A549 (cell line): ENCODE measurements around the gene TXNL1. TPM values are rescaled to one million over a fixed set of nuclear protein-coding genes. Genes with fewer than 3 reads are reported as not detected.

Experiments used
- ATAC-seq, 2 experiments: fragments of 200-7000 bp in 1 of 2; fragments of >200 bp in 1 of 2; cut with Nextera tagmentation in 1 of 2; cut with Tn5 transposase in 1 of 2; 3 replicates each; pipeline versions ENCODE4 v1.8.0 to v1.9.1; 2018 to 2020; ENCODE audit warnings: mild to moderate bottlenecking in 1 of 2, moderate library complexity in 1 of 2
- CTCF ChIA-PET: fragments of 300-600 bp; sonication (Branson Sonifier 250); formaldehyde crosslinking; extraction: SDS; loops from one replicate; lab custom pipeline; 2021; ENCODE audit warnings: antibody characterized with exemption, inconsistent platforms; lab: Yijun Ruan, JAX
- POLR2A ChIA-PET: fragments of 350-600 bp; formaldehyde crosslinking; extraction: SDS; loops from one replicate; lab custom pipeline; 2021; ENCODE audit warnings: antibody characterized with exemption, inconsistent platforms; lab: Yijun Ruan, JAX
- DNase-seq, 2 experiments: peaks; one replicate each; pipeline versions ENCODE4 v3.0.0 to v3.0.0-alpha.2; 2011 to 2016; ENCODE audit warnings: low read depth in 1 of 2, low spot score in 1 of 2
- FAIRE-seq: peaks from 2 replicates; lab custom pipeline; 2011; peaks lifted over from hg19 to GRCh38; lab: Jason Lieb, UNC
- H3K27ac ChIP-seq, 2 experiments: fragments of >200 bp; sonication (Bioruptor Twin); formaldehyde crosslinking; 3 replicates each; pipeline ENCODE4 v1.5.1; 2016 to 2017
- H3K4me1 ChIP-seq: fragments of >200 bp; sonication (Bioruptor Twin); formaldehyde crosslinking; 3 replicates; pipeline ENCODE4 v1.6.1; 2016
- H3K4me2 ChIP-seq: fragments of >200 bp; sonication (Bioruptor Twin); formaldehyde crosslinking; 3 replicates; pipeline ENCODE4 v1.6.1; 2016
- H3K4me3 ChIP-seq: fragments of >200 bp; sonication (Bioruptor Twin); formaldehyde crosslinking; 3 replicates; pipeline ENCODE4 v1.5.1; 2016
- H3K9me3 ChIP-seq: fragments of >200 bp; sonication (Bioruptor Twin); formaldehyde crosslinking; 3 replicates; pipeline ENCODE4 v1.6.1; 2016
- CHD2 ChIP-seq: fragments of 150-350 bp; IDR thresholded peaks from 2 replicates; pipeline ENCODE4 v1.6.1; 2014; ENCODE audit warnings: low read length; ENCODE audit not compliant: partially characterized antibody
- EHF ChIP-seq: fragments of 250-450 bp; sonication (Bioruptor Pico); IDR thresholded peaks from 2 replicates; pipeline ENCODE4 v1.5.0; 2020; ENCODE audit warnings: mild to moderate bottlenecking
- FOSB ChIP-seq: fragments of 250-450 bp; sonication (Bioruptor Pico); IDR thresholded peaks from 2 replicates; pipeline ENCODE4 v1.5.0; 2020; ENCODE audit warnings: mild to moderate bottlenecking, moderate library complexity
- FOSL2 ChIP-seq, 2 experiments: fragments of 450-650 bp in 1 of 2; fragments of >200 bp in 1 of 2; sonication (Bioruptor Twin) in 1 of 2; formaldehyde crosslinking; IDR thresholded peaks; 2 replicates each; pipeline versions ENCODE4 v1.5.0 to v1.6.1; 2016 to 2020; ENCODE audit warnings: mild to moderate bottlenecking in 1 of 2, moderate library complexity in 1 of 2
- HDAC2 ChIP-seq: fragments of 200-600 bp; sonication (generic); IDR thresholded peaks from 2 replicates; pipeline ENCODE4 v1.6.1; 2016
- HOXA7 ChIP-seq: fragments of 250-450 bp; sonication (Bioruptor Pico); IDR thresholded peaks from 2 replicates; pipeline ENCODE4 v1.5.0; 2020; ENCODE audit warnings: mild to moderate bottlenecking, moderate library complexity
- JUN ChIP-seq, 2 experiments: fragments of >200 bp; sonication (Bioruptor Twin); formaldehyde crosslinking; IDR thresholded peaks; 2 replicates in 1 of 2; 3 replicates in 1 of 2; pipeline ENCODE4 v1.6.1; 2016 to 2017
- KDM1A ChIP-seq: fragments of 200-600 bp; sonication (generic); IDR thresholded peaks from 2 replicates; pipeline ENCODE4 v1.6.1; 2016; ENCODE audit warnings: low read depth, mild to moderate bottlenecking
- MYC ChIP-seq: IDR thresholded peaks from 2 replicates; pipeline ENCODE4 v1.6.1; 2012; ENCODE audit warnings: mild to moderate bottlenecking, inconsistent platforms, low read length, improper control_type of control experiment, borderline replicate concordance
- NFE2L2 ChIP-seq: fragments of 150-350 bp; conservative IDR thresholded peaks from 2 replicates; pipeline ENCODE4 v1.6.1; 2014; ENCODE audit warnings: low read length
- PHF8 ChIP-seq: fragments of 200-600 bp; sonication (generic); IDR thresholded peaks from 2 replicates; pipeline ENCODE4 v1.6.1; 2016; ENCODE audit warnings: low read depth, mild to moderate bottlenecking, antibody characterized with exemption, moderate library complexity, borderline replicate concordance
- RARB ChIP-seq: fragments of 250-450 bp; sonication (Bioruptor Pico); IDR thresholded peaks from 2 replicates; pipeline ENCODE4 v1.8.0; 2021; ENCODE audit warnings: mild to moderate bottlenecking, moderate library complexity
- RCOR1 ChIP-seq: fragments of 150-350 bp; IDR thresholded peaks from 2 replicates; pipeline ENCODE4 v1.6.1; 2014; ENCODE audit warnings: antibody characterized with exemption, low read length, low read depth
- RFX5 ChIP-seq: fragments of 450-650 bp; IDR thresholded peaks from 2 replicates; pipeline ENCODE4 v1.7.1; 2014; ENCODE audit warnings: antibody characterized with exemption, mild to moderate bottlenecking, moderate library complexity
- ZC3H11A ChIP-seq: fragments of 450-650 bp; IDR thresholded peaks from 2 replicates; pipeline ENCODE4 v1.6.1; 2014; ENCODE audit warnings: antibody characterized with exemption, mild to moderate bottlenecking
- WGBS: methylation state at CpG from one replicate; pipeline ENCODE4 v1.1.6; 2017; ENCODE audit errors: missing lambda C conversion rate; 5-methylcytosine and 5-hydroxymethylcytosine counted together
- polyA plus RNA-seq, 4 experiments: library from polyadenylated mRNA; depleted of rRNA in 3 of 4; stranded (reverse); fragments of >200 nt; fragmentation: RNase III in 1 of 4; extraction: RNeasy Plus Mini Kit Qiagen cat#74134 plus additional on column Dnase treatment in 1 of 4; gene quantifications; 2 replicates in 3 of 4; 3 replicates in 1 of 4; pipeline ENCODE4 v1.2.3, GENCODE V29; 2011 to 2017
- TF ChIP-seq, protein P1 (sequence below): fragments of >200 bp; sonication (Bioruptor Twin); formaldehyde crosslinking; IDR thresholded peaks from 3 replicates; pipeline ENCODE4 v1.6.1; 2016
- TF ChIP-seq, protein P2 (sequence below): IDR thresholded peaks from 2 replicates; pipeline ENCODE4 v1.6.1; 2012
- TF ChIP-seq, protein P3 (sequence below): fragments of 200-600 bp; sonication (generic); IDR thresholded peaks from 2 replicates; pipeline ENCODE4 v1.6.1; 2016; ENCODE audit warnings: antibody characterized with exemption, mild to moderate bottlenecking, moderate library complexity
- TF ChIP-seq, protein P4 (sequence below): fragments of >200 bp; sonication (Bioruptor Twin); formaldehyde crosslinking; IDR thresholded peaks from 2 replicates; pipeline ENCODE4 v1.6.1; 2016
- TF ChIP-seq, protein P5 (sequence below): fragments of 150-350 bp; IDR thresholded peaks from 2 replicates; pipeline ENCODE4 v1.6.1; 2014; ENCODE audit warnings: low read depth, mild to moderate bottlenecking, low read length
- TF ChIP-seq, protein P6 (sequence below): IDR thresholded peaks from 2 replicates; pipeline ENCODE4 v1.6.1; 2012
- TF ChIP-seq, protein P7 (sequence below): IDR thresholded peaks from 2 replicates; pipeline ENCODE4 v1.6.1; 2012; ENCODE audit warnings: low read depth, borderline replicate concordance
- TF ChIP-seq, protein P8 (sequence below): fragments of >200 bp; sonication (Bioruptor Twin); formaldehyde crosslinking; IDR thresholded peaks from 3 replicates; pipeline ENCODE4 v1.5.1; 2016

TXNL1 gene
- polyA plus RNA-seq, 2 of the 4 experiments (the other 2 are of a cell fraction): 59.5 to 104 TPM

DNA sequence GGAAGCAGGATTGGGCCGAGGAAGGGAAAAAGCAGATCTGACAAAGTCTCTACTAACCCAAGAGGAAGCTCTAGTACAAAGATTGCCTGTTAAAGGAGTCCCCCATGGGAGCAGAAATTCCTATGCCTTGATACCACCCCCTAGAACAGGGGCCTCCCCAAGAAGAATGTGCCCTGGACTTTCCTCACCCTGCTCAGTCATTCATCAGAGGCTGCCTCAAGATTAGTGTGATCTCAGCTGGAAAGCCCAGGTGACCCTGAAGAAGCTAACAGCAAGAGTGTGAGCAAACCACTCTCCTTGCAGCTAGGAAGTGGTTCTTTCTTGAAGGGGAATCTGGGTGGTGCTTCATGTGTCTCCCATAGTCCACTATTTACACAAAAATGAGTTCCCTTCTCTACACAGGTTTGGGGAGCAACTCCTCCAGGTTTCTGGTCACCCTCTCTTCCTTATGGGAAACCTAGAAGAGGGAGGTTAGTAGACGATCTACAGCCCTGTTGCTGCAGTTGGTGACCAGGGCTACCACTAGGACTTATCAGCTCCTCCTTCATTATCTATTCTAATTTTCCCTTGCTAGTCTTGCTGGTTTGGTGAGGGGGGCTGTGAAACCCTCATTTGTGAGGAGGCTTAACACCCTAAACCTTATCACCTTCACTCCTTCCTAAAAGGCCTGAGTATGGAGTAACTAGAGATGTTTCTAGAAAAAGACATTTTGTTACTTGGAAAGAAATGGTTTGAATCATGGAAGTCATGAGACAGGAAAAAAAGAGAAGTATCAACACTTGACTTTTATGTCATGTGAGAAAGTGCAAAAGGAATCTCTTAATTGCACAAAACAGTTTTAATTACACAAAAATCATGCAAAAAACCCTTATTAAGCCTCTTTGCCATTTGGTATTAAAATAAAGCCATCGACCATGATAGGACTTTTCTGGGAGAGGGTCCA lies 9.8 kb upstream of the TXNL1 start:
- FAIRE-seq (no peak), ATAC-seq (no peak), DNase-seq (no peak)
- Histone ChIP-seq H3K9me3 (no peaks in the 10 kb centered on the region), H3K4me1 (peaks cover 3% of the 10 kb centered on the region; the same call in 1 of the 3 replicates), H3K4me3 (no peak overlapping the region), H3K4me2 (no peak overlapping the region), H3K27ac (no peak overlapping the region)
- TF ChIP-seq HOXA7 (CRISPR knock-in tag) (no peak), MYC (no peak), ZC3H11A (no peak), EHF (CRISPR knock-in tag) (no peak), RARB (CRISPR knock-in tag) (no peak), HDAC2 (no peak), CHD2 (no peak), FOSL2 (IDR thresholded peaks at IDR 0.05) (no peak), FOSL2 (CRISPR knock-in tag; IDR thresholded peaks at IDR 0.05) (no peak), RCOR1 (no peak), PHF8 (no peak), KDM1A (no peak)
- TF ChIP-seq, protein P1, sequence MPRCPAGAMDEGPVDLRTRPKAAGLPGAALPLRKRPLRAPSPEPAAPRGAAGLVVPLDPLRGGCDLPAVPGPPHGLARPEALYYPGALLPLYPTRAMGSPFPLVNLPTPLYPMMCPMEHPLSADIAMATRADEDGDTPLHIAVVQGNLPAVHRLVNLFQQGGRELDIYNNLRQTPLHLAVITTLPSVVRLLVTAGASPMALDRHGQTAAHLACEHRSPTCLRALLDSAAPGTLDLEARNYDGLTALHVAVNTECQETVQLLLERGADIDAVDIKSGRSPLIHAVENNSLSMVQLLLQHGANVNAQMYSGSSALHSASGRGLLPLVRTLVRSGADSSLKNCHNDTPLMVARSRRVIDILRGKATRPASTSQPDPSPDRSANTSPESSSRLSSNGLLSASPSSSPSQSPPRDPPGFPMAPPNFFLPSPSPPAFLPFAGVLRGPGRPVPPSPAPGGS: no peak
- TF ChIP-seq, protein P2, sequence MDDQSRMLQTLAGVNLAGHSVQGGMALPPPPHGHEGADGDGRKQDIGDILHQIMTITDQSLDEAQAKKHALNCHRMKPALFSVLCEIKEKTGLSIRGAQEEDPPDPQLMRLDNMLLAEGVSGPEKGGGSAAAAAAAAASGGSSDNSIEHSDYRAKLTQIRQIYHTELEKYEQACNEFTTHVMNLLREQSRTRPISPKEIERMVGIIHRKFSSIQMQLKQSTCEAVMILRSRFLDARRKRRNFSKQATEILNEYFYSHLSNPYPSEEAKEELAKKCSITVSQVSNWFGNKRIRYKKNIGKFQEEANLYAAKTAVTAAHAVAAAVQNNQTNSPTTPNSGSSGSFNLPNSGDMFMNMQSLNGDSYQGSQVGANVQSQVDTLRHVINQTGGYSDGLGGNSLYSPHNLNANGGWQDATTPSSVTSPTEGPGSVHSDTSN: no peak
- TF ChIP-seq, protein P3, sequence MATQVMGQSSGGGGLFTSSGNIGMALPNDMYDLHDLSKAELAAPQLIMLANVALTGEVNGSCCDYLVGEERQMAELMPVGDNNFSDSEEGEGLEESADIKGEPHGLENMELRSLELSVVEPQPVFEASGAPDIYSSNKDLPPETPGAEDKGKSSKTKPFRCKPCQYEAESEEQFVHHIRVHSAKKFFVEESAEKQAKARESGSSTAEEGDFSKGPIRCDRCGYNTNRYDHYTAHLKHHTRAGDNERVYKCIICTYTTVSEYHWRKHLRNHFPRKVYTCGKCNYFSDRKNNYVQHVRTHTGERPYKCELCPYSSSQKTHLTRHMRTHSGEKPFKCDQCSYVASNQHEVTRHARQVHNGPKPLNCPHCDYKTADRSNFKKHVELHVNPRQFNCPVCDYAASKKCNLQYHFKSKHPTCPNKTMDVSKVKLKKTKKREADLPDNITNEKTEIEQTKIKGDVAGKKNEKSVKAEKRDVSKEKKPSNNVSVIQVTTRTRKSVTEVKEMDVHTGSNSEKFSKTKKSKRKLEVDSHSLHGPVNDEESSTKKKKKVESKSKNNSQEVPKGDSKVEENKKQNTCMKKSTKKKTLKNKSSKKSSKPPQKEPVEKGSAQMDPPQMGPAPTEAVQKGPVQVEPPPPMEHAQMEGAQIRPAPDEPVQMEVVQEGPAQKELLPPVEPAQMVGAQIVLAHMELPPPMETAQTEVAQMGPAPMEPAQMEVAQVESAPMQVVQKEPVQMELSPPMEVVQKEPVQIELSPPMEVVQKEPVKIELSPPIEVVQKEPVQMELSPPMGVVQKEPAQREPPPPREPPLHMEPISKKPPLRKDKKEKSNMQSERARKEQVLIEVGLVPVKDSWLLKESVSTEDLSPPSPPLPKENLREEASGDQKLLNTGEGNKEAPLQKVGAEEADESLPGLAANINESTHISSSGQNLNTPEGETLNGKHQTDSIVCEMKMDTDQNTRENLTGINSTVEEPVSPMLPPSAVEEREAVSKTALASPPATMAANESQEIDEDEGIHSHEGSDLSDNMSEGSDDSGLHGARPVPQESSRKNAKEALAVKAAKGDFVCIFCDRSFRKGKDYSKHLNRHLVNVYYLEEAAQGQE: no peak
- TF ChIP-seq, protein P4, sequence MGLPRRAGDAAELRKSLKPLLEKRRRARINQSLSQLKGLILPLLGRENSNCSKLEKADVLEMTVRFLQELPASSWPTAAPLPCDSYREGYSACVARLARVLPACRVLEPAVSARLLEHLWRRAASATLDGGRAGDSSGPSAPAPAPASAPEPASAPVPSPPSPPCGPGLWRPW: no peak
- POLR2A ChIA-PET: no interaction called here
- WGBS: 45% methylated on average over 3 of the region's 3 CpGs
- CTCF ChIA-PET: interaction anchor here (0.6 to 1.1 kb wide), 2 partner anchors 9 to 1413 kb away, joined by 3 read pairs; no protein-coding TSS in a partner anchor

DNA sequence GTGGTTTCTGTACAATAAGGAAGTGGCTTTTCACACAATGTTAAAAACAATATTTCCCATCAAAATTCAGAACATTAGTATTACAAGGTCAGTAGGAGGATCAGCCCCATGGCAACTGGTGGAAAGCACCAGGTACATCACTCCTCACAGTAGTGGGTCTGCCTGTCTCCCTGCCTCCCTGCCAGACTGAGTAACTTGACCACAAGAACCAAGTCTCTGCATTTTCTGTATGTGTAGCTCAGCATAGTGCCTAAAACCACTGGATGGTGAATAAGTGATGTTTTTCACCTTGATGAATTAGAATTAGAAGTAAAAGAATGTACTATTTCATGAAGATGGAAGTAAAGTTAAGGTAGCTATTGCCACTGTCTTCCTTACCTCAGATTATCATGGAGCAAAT lies 8.7 kb upstream of the TXNL1 start:
- CTCF ChIA-PET: no interaction called here
- no peak overlapping the region for H3K4me2 ChIP-seq
- H3K4me3 ChIP-seq: no peak overlapping the region
- no peak overlapping the region for H3K27ac ChIP-seq
- ATAC-seq: no peak
- POLR2A ChIA-PET: no interaction called here
- H3K4me1 ChIP-seq: peaks cover 3% of the 10 kb centered on the region; the same call in 1 of the 3 replicates
- FAIRE-seq: no peak
- no peaks in the 10 kb centered on the region for H3K9me3 ChIP-seq
- no peak for DNase-seq
- TF ChIP-seq, protein P2: no peak
- TF ChIP-seq NFE2L2 (no peak), HDAC2 (no peak), FOSB (CRISPR knock-in tag) (no peak), RFX5 (no peak), JUN (IDR thresholded peaks at IDR 0.05) (no peak)
- TF ChIP-seq, protein P5, sequence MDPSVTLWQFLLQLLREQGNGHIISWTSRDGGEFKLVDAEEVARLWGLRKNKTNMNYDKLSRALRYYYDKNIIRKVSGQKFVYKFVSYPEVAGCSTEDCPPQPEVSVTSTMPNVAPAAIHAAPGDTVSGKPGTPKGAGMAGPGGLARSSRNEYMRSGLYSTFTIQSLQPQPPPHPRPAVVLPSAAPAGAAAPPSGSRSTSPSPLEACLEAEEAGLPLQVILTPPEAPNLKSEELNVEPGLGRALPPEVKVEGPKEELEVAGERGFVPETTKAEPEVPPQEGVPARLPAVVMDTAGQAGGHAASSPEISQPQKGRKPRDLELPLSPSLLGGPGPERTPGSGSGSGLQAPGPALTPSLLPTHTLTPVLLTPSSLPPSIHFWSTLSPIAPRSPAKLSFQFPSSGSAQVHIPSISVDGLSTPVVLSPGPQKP: no peak
- TF ChIP-seq, protein P6, sequence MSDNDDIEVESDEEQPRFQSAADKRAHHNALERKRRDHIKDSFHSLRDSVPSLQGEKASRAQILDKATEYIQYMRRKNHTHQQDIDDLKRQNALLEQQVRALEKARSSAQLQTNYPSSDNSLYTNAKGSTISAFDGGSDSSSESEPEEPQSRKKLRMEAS: no peak
- TF ChIP-seq, protein P7, sequence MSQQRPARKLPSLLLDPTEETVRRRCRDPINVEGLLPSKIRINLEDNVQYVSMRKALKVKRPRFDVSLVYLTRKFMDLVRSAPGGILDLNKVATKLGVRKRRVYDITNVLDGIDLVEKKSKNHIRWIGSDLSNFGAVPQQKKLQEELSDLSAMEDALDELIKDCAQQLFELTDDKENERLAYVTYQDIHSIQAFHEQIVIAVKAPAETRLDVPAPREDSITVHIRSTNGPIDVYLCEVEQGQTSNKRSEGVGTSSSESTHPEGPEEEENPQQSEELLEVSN: no peak
- TF ChIP-seq, protein P8, sequence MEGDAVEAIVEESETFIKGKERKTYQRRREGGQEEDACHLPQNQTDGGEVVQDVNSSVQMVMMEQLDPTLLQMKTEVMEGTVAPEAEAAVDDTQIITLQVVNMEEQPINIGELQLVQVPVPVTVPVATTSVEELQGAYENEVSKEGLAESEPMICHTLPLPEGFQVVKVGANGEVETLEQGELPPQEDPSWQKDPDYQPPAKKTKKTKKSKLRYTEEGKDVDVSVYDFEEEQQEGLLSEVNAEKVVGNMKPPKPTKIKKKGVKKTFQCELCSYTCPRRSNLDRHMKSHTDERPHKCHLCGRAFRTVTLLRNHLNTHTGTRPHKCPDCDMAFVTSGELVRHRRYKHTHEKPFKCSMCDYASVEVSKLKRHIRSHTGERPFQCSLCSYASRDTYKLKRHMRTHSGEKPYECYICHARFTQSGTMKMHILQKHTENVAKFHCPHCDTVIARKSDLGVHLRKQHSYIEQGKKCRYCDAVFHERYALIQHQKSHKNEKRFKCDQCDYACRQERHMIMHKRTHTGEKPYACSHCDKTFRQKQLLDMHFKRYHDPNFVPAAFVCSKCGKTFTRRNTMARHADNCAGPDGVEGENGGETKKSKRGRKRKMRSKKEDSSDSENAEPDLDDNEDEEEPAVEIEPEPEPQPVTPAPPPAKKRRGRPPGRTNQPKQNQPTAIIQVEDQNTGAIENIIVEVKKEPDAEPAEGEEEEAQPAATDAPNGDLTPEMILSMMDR: no peak
